Activated T-cell treated with anti-CD3 and anti-CD28 coated beads for 48 hours (primary cell): ENCODE results near the gene HIBCH.

Experiments used
- DNase-seq: peaks from one replicate; pipeline ENCODE4 v3.0.0-alpha.2; 2020; ENCODE audit warnings: low read depth

Gene HIBCH

GRCh38 chr2:190156530-190157212 is 163.0 kb downstream of the HIBCH start:
- DNase-seq, result no peak
